ENCODE measurements around the gene GNG13. TPM values are rescaled to one million over a fixed set of nuclear protein-coding genes. Genes with fewer than 3 reads are reported as not detected.
A peak's percentile ranks its signal among the peaks of the same experiment; 100 is the strongest.

The GNG13 gene
- total RNA-seq, 1 donor from 2014 or later, result not detected

DNA sequence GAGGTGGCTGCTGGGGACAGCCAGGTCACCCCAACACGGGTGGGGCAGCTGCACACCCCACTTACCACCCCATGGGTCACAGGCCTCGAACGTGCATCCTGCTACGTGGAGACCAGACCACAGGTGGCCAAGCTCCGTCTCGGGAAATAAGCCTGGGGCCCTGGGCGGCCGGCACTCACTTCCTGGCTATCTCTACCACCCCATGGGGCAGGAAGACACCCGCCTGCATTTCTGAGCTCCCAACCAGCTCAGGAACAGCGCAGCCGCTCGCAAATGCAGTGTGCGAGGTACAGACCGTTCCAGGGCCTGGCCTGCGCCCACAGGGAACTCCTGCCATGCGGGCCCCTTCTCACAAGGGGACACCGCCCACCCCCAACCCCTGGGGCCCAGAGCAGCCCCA is 4.9 kb upstream of the GNG13 start:
- Mint-ChIP-seq H3K27ac (ENCODE audit: unreplicated experiment) (no peak overlapping the region), H3K27me3 (ENCODE audit: low read depth) (peaks cover 70% of the 10 kb centered on the region), H3K4me3 (no peak overlapping the region), H3K9me3 (peaks cover 2% of the 10 kb centered on the region), H3K4me1 (peaks cover 5% of the 10 kb centered on the region), H3K36me3 (ENCODE audit: low read depth) (peaks cover 3% of the 10 kb centered on the region)
- DNase-seq (ENCODE audit: low read depth, low spot score), result no peak
- TF ChIP-seq, protein P1, sequence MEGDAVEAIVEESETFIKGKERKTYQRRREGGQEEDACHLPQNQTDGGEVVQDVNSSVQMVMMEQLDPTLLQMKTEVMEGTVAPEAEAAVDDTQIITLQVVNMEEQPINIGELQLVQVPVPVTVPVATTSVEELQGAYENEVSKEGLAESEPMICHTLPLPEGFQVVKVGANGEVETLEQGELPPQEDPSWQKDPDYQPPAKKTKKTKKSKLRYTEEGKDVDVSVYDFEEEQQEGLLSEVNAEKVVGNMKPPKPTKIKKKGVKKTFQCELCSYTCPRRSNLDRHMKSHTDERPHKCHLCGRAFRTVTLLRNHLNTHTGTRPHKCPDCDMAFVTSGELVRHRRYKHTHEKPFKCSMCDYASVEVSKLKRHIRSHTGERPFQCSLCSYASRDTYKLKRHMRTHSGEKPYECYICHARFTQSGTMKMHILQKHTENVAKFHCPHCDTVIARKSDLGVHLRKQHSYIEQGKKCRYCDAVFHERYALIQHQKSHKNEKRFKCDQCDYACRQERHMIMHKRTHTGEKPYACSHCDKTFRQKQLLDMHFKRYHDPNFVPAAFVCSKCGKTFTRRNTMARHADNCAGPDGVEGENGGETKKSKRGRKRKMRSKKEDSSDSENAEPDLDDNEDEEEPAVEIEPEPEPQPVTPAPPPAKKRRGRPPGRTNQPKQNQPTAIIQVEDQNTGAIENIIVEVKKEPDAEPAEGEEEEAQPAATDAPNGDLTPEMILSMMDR (conservative IDR thresholded peaks at IDR 0.05), result no peak

GRCh38 chr16:804193-805048 is 3.9 kb upstream of the GNG13 start:
- H3K4me3 Mint-ChIP-seq, result peak overlapping the region; percentile 69
- H3K9me3 Mint-ChIP-seq, result peaks cover 2% of the 10 kb centered on the region
- TF ChIP-seq, protein P1 (conservative IDR thresholded peaks at IDR 0.05), result no peak
- no peak overlapping the region for H3K27ac Mint-ChIP-seq (ENCODE audit: unreplicated experiment)
- H3K4me1 Mint-ChIP-seq, result peaks cover 5% of the 10 kb centered on the region
- no peak for DNase-seq (ENCODE audit: low read depth, low spot score)
- H3K27me3 Mint-ChIP-seq (ENCODE audit: low read depth), result peaks cover 68% of the 10 kb centered on the region
- H3K36me3 Mint-ChIP-seq (ENCODE audit: low read depth), result peaks cover 3% of the 10 kb centered on the region

DNA sequence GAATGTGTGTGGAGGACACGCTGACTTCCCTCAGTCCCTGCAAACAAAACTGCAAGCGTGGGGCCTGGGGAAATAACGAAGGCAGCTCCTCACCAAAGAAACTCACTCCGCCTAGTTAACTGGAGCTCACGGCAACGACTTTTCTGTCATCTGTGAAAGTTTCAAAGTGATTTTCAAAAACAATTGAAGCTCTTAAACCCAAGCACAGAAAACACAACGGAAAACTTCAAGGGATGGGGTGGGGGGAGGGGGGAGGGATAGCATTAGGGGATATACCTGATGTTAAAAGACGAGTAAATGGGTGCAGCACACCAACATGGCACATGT is 3.2 kb upstream of the GNG13 start:
- TF ChIP-seq, protein P1 (conservative IDR thresholded peaks at IDR 0.05), result no peak
- no peak overlapping the region for H3K27ac Mint-ChIP-seq (ENCODE audit: unreplicated experiment)
- peaks cover 2% of the 10 kb centered on the region for H3K9me3 Mint-ChIP-seq
- H3K4me3 Mint-ChIP-seq, result peak overlapping the region; percentile 57
- H3K27me3 Mint-ChIP-seq (ENCODE audit: low read depth), result peaks cover 68% of the 10 kb centered on the region
- peaks cover 3% of the 10 kb centered on the region for H3K36me3 Mint-ChIP-seq (ENCODE audit: low read depth)
- no peak for DNase-seq (ENCODE audit: low read depth, low spot score)
- H3K4me1 Mint-ChIP-seq, result peaks cover 5% of the 10 kb centered on the region

GRCh38 chr16:802914-803753 is 2.6 kb upstream of the GNG13 start:
- H3K4me3 Mint-ChIP-seq, result peak overlapping the region; percentile 57
- peaks cover 2% of the 10 kb centered on the region for H3K9me3 Mint-ChIP-seq
- TF ChIP-seq, protein P1 (conservative IDR thresholded peaks at IDR 0.05), result no peak
- no peak for DNase-seq (ENCODE audit: low read depth, low spot score)
- H3K36me3 Mint-ChIP-seq (ENCODE audit: low read depth), result peaks cover 3% of the 10 kb centered on the region
- peaks cover 5% of the 10 kb centered on the region for H3K4me1 Mint-ChIP-seq
- H3K27me3 Mint-ChIP-seq (ENCODE audit: low read depth), result peaks cover 68% of the 10 kb centered on the region
- no peak overlapping the region for H3K27ac Mint-ChIP-seq (ENCODE audit: unreplicated experiment)

DNA sequence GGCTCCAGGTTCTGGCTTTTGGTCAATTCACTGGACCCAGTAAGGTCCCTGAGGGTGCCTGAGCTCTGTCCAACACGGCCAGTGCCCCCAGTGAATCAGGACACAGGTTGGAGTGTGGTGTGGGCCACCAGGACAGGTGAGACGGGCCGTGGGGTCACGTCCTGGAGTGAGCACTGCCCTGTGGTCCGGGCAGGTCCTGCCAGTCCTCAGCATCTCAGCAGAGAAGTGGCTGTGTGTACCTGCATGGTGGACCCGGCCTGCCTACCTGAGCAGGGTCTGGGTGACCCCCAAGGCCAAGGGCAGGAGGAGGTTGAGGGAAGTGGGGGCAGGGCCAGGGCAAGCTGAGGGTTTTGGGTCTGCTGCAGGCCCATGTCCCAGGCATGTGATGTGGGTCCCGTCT is 1.9 kb upstream of the GNG13 start:
- no peaks in the 10 kb centered on the region for H3K9me3 Mint-ChIP-seq
- peaks cover 2% of the 10 kb centered on the region for H3K36me3 Mint-ChIP-seq (ENCODE audit: low read depth)
- no peak for DNase-seq (ENCODE audit: low read depth, low spot score)
- TF ChIP-seq, protein P1 (conservative IDR thresholded peaks at IDR 0.05), result no peak
- peaks cover 68% of the 10 kb centered on the region for H3K27me3 Mint-ChIP-seq (ENCODE audit: low read depth)
- H3K27ac Mint-ChIP-seq (ENCODE audit: unreplicated experiment), result no peak overlapping the region
- peak overlapping the region; percentile 56 for H3K4me3 Mint-ChIP-seq
- H3K4me1 Mint-ChIP-seq, result no peaks in the 10 kb centered on the region
